DND-41 (cell line): ENCODE data around the gene INF2.

Experiments
- ATAC-seq: fragments of 200-7000 bp; cut with Tn5 transposase; 3 replicates; pipeline ENCODE4 v1.9.1; 2021; ENCODE audit warnings: low read depth; ENCODE audit not compliant: insufficient read depth
- DNase-seq: peaks from one replicate; pipeline ENCODE4 v3.0.0-alpha.2; 2020
- H2AFZ ChIP-seq: 2 replicates; pipeline ENCODE4 v1.6.0; 2012; ENCODE audit warnings: low read depth, low read length
- H3K27ac ChIP-seq: 2 replicates; pipeline ENCODE4 v1.5.1; 2012; ENCODE audit warnings: low read length, inconsistent platforms
- H3K27me3 ChIP-seq: fragments of 200-600 bp; sonication (generic); 2 replicates; pipeline ENCODE4 v1.6.0; 2012; ENCODE audit warnings: low read length, mild to moderate bottlenecking, inconsistent platforms; ENCODE audit not compliant: insufficient read depth, poor library complexity
- H3K36me3 ChIP-seq: 2 replicates; pipeline ENCODE4 v1.5.1; 2012; ENCODE audit warnings: low read length, inconsistent platforms; ENCODE audit not compliant: insufficient read depth
- H3K4me1 ChIP-seq: 2 replicates; pipeline ENCODE4 v1.5.1; 2012; ENCODE audit warnings: mild to moderate bottlenecking, low read length; ENCODE audit not compliant: insufficient read depth
- H3K4me2 ChIP-seq: 2 replicates; pipeline ENCODE4 v1.6.0; 2012; ENCODE audit warnings: mild to moderate bottlenecking, moderate library complexity, low read length, inconsistent platforms; ENCODE audit not compliant: insufficient read depth
- H3K4me3 ChIP-seq, 2 experiments: fragments of 200-600 bp in 1 of 2; shearing (Covaris generic) in 1 of 2; 2 replicates each; pipeline ENCODE4 v1.5.1; 2012 to 2016; ENCODE audit warnings: inconsistent platforms in 2 of 2, low read length in 2 of 2, mild to moderate bottlenecking in 2 of 2, low read depth in 1 of 2, moderate library complexity in 1 of 2
- H3K79me2 ChIP-seq: 2 replicates; pipeline ENCODE4 v1.6.0; 2012; ENCODE audit warnings: low read length, inconsistent platforms; ENCODE audit not compliant: insufficient read depth
- H3K9ac ChIP-seq: 2 replicates; pipeline ENCODE4 v1.6.0; 2012; ENCODE audit warnings: low read depth, mild to moderate bottlenecking, inconsistent platforms, low read length, moderate library complexity
- H3K9me3 ChIP-seq: 2 replicates; pipeline ENCODE4 v1.5.1; 2012; ENCODE audit warnings: low read length, moderate library complexity, mild to moderate bottlenecking, inconsistent platforms; ENCODE audit not compliant: insufficient read depth, severe bottlenecking
- H4K20me1 ChIP-seq: 2 replicates; pipeline ENCODE4 v1.6.0; 2012; ENCODE audit warnings: low read length; ENCODE audit not compliant: insufficient read depth
- CTCF ChIP-seq: IDR thresholded peaks from 2 replicates; pipeline ENCODE4 v1.5.1; 2012; ENCODE audit warnings: borderline replicate concordance, low read length, moderate library complexity, mild to moderate bottlenecking; ENCODE audit not compliant: poor library complexity, severe bottlenecking; ENCODE audit errors: extremely low read depth
- EZH2 ChIP-seq: IDR thresholded peaks from 3 replicates; pipeline ENCODE4 v1.6.1; 2012; ENCODE audit warnings: borderline replicate concordance, low read depth, mild to moderate bottlenecking, moderate library complexity, low read length, inconsistent platforms; ENCODE audit not compliant: severe bottlenecking

The INF2 gene

GRCh38 chr14:104741803-104742251 lies 52.4 kb downstream of the INF2 start:
- no peak overlapping the region for H3K4me3 ChIP-seq
- H3K9me3 ChIP-seq = no peaks in the 10 kb centered on the region
- no peak overlapping the region for H3K27ac ChIP-seq
- H3K4me2 ChIP-seq = no peak overlapping the region
- H2AFZ ChIP-seq = no peak overlapping the region
- no peaks in the 10 kb centered on the region for H3K36me3 ChIP-seq
- H3K9ac ChIP-seq = no peak overlapping the region
- DNase-seq (no peak), ATAC-seq (no peak)
- H4K20me1 ChIP-seq = peaks cover 3% of the 10 kb centered on the region; the same call in 1 of the 2 replicates
- no peaks in the 10 kb centered on the region for H3K79me2 ChIP-seq
- H3K4me1 ChIP-seq = no peaks in the 10 kb centered on the region
- TF ChIP-seq CTCF = no peak
- H3K27me3 ChIP-seq = no peaks in the 10 kb centered on the region

DNA sequence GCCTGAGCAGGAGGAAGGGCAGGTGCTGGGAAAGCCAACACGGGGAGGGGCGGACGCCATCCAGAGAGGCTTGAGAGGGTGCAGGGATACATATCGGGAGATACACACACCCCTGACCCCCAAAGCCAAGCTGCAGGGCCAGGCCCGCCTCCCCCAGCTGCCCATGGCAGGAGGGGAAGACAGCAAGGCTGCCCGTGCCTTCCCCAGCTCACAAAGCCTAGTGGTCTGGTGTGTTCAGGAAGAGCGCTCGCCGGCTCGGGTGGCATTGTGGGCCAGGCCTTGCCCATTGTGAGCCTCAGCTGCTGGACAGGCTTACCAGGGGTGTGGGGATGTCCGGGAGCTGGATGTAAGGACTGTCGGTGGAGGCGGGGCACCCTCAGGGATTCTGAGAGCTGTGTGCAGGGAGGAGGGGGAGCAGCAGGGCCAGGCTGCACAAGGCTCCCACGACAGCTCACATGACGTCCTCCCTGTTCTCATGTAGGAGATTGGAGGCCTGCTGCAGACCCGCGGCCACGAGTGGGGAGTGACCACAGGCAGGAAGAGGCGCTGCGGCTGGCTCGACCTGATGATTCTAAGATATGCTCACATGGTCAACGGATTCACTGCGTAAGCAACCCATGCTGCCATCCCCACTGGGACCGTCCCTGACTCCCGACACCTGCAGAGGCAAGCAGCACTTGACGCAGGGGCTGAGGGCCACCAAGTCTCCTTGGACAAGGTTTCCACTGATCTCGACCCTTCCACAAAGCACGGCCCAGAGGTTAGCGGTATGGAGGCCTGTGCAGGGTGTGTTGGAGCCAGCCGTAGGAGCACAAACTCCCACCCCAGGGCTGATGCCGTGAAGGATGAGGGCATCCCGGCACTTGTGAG lies 53.4 kb downstream of the INF2 start:
- Histone ChIP-seq H3K4me2 (no peak overlapping the region), H4K20me1 (peaks cover 3% of the 10 kb centered on the region; the same call in 1 of the 2 replicates), H2AFZ (no peak overlapping the region), H3K4me3 (no peak overlapping the region), H3K79me2 (no peaks in the 10 kb centered on the region), H3K9ac (no peak overlapping the region), H3K4me1 (no peaks in the 10 kb centered on the region), H3K9me3 (no peaks in the 10 kb centered on the region), H3K27me3 (no peaks in the 10 kb centered on the region), H3K27ac (no peak overlapping the region), H3K36me3 (no peaks in the 10 kb centered on the region)
- TF ChIP-seq CTCF (no peak), EZH2 (no peak)
- DNase-seq (no peak), ATAC-seq (no peak)

GRCh38 chr14:104743461-104744380 lies 54.3 kb downstream of the INF2 start:
- no peak for DNase-seq

More at GRCh38 chr14:104743461-104744380, 54.3 kb downstream of the INF2 start:
- H2AFZ ChIP-seq = no peak overlapping the region
- no peaks in the 10 kb centered on the region for H3K4me1 ChIP-seq
- TF ChIP-seq CTCF (no peak), EZH2 (no peak)
- no peaks in the 10 kb centered on the region for H3K9me3 ChIP-seq
- no peak overlapping the region for H3K4me2 ChIP-seq
- H4K20me1 ChIP-seq = peaks cover 3% of the 10 kb centered on the region; the same call in 1 of the 2 replicates
- H3K27me3 ChIP-seq = no peaks in the 10 kb centered on the region
- H3K36me3 ChIP-seq = no peaks in the 10 kb centered on the region
- H3K27ac ChIP-seq = no peak overlapping the region
- no peaks in the 10 kb centered on the region for H3K79me2 ChIP-seq
- ATAC-seq = no peak
- H3K4me3 ChIP-seq = no peak overlapping the region
- H3K9ac ChIP-seq = no peak overlapping the region
